22Rv1 (cell line): Measurements from ENCODE around the gene DNAH3.

ENCODE experiments used
- H3K27ac ChIP-seq: fragments of 450-650 bp; 2 replicates; pipeline ENCODE4 v1.5.1; 2017
- ZFX ChIP-seq: fragments of 450-650 bp; IDR thresholded peaks from 2 replicates; pipeline ENCODE4 v1.6.1; 2017; ENCODE audit warnings: antibody characterized with exemption, borderline replicate concordance
- TF ChIP-seq, protein P1 (sequence below): fragments of 450-650 bp; IDR thresholded peaks from 2 replicates; pipeline ENCODE4 v1.5.1; 2017; ENCODE audit warnings: mild to moderate bottlenecking

The DNAH3 gene

GRCh38 chr16:20901436-20902112, 249.1 kb downstream of the DNAH3 start:
- peak overlapping the region; percentile 92 for H3K27ac ChIP-seq

GRCh38 chr16:20901068-20901435, 249.6 kb downstream of the DNAH3 start:
- peak overlapping the region; percentile 92 for H3K27ac ChIP-seq
- TF ChIP-seq, protein P1, sequence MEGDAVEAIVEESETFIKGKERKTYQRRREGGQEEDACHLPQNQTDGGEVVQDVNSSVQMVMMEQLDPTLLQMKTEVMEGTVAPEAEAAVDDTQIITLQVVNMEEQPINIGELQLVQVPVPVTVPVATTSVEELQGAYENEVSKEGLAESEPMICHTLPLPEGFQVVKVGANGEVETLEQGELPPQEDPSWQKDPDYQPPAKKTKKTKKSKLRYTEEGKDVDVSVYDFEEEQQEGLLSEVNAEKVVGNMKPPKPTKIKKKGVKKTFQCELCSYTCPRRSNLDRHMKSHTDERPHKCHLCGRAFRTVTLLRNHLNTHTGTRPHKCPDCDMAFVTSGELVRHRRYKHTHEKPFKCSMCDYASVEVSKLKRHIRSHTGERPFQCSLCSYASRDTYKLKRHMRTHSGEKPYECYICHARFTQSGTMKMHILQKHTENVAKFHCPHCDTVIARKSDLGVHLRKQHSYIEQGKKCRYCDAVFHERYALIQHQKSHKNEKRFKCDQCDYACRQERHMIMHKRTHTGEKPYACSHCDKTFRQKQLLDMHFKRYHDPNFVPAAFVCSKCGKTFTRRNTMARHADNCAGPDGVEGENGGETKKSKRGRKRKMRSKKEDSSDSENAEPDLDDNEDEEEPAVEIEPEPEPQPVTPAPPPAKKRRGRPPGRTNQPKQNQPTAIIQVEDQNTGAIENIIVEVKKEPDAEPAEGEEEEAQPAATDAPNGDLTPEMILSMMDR = no peak
- TF ChIP-seq ZFX = no peak

More at GRCh38 chr16:20901436-20902112, 249.1 kb downstream of the DNAH3 start:
- no peak for TF ChIP-seq ZFX

DNA sequence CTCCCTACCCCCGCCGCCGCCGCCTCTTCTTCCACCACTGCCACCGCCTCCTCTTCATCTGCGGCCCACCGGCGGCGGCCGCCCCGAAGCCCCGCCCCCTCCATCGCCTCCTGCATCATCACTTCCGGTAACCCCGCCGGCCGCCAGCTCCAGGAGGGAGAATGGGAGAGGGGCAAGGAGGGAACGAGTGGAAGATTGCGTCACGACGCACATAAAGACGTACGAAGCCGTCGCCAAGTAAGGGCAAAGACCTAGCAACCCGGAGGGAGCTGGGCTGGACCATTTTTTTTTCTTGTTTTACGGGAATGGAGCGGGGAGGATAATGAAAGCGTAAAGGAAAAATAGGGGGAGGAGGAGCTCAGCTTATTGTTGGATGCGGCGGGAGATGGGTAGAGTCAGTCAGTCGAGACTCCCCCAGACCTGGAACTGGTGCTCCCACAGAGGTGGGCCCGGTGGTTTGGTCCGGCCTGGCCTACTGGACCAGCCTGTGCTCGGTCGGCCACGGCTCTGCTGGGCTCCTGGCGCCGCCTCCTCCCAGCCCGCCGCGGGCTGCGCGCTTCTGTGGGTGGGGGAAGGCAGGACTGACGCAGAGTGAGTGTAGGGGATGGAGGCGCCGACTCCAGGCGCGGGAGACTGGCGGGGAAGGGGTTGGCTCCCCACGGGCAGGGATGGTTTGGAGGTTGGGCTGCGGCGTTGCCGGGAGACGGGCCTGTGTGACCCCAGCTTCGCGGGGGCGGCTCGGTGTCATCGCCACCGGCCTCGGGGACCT, 250.2 kb downstream of the DNAH3 start, which contains the start of the genes DCUN1D3 and LYRM1:
Gene DCUN1D3 (minus strand): TSS at position 60 of the 769 bp plus-strand sequence. CDS start 37,820 bp downstream, outside the sequence.
Gene LYRM1 (plus strand): TSS at position 473 of the 769 bp plus-strand sequence. CDS start 14,785 bp downstream, outside the sequence.
- TF ChIP-seq, protein P1 = no peak
- no peak for TF ChIP-seq ZFX
- peak within 1 kb of the TSS; percentile 92 for H3K27ac ChIP-seq

GRCh38 chr16:20899477-20900298, 251.0 kb downstream of the DNAH3 start:
- H3K27ac ChIP-seq = peak overlapping the region; percentile 92
- no peak for TF ChIP-seq ZFX
- TF ChIP-seq, protein P1 = no peak

DNA sequence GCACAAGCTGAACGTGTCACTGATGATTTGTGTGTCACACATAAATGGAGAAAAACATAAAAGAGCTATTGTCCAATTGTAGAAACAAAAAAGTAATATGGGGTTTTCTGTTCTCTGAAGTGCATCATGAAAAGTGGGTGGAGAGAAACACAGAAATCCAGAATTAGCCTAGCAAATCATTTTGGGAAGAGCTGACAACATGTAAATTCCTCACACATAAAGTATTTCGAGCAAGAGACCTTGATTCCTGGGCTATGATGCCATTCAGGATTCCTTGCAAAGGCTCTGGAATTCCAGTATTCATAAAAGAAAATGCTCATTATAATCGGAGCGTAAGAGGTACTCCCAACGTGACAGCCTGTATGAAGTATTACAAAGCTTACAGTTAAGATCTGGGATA, 251.6 kb downstream of the DNAH3 start:
- TF ChIP-seq, protein P1 = no peak
- no peak for TF ChIP-seq ZFX
- H3K27ac ChIP-seq = peak overlapping the region; percentile 92; the same call in 1 of the 2 replicates

DNA sequence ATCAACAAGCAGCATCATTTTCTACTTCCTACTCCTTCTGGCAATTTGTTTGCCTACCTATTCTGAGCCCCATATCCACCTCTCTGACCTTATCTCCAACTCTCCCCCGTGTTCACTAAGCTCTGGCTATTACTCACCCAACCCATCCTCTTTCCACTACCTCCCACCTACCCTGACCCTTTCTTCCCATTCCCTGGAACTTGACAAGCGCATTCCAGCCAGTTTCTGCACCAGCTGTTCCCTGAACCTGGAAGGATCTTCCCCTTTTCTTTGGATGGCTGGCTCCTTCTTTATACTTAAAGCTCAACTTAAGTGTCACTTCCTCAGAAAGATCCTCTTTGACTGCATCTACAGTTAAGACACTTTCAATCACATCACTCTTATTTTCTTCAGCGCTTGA, 252.7 kb downstream of the DNAH3 start:
- TF ChIP-seq ZFX = no peak
- no peak overlapping the region for H3K27ac ChIP-seq

GRCh38 chr16:20897253-20897897, 253.3 kb downstream of the DNAH3 start:
- no peak for TF ChIP-seq ZFX
- TF ChIP-seq, protein P1 = no peak
- no peak overlapping the region for H3K27ac ChIP-seq
